Parathyroid adenoma (tissue), 2 donors: ENCODE measurements around the gene ADD2.
"Not testable (repeated sequence)": the region's sequence is repeated elsewhere in the genome, so short reads cannot be mapped to it uniquely, and the experiment has no call there.

ENCODE experiments used
- H2AFZ ChIP-seq: fragments of 300-600 bp; sonication (generic); one replicate; pipeline ENCODE4 v1.7.0; 2017; ENCODE audit warnings: antibody characterized with exemption, mild to moderate bottlenecking
- H3K27ac ChIP-seq: fragments of 300-600 bp; sonication (generic); one replicate; pipeline ENCODE4 v1.7.0; 2017
- H3K27me3 ChIP-seq: fragments of 300-600 bp; sonication (generic); one replicate; pipeline ENCODE4 v1.7.0; 2017; ENCODE audit warnings: low read length; ENCODE audit not compliant: control insufficient read depth, insufficient read depth
- H3K36me3 ChIP-seq: fragments of 300-600 bp; sonication (generic); one replicate; pipeline ENCODE4 v1.7.0; 2017; ENCODE audit warnings: low read length; ENCODE audit not compliant: control insufficient read depth, insufficient read depth
- H3K4me1 ChIP-seq: fragments of 300-600 bp; sonication (generic); one replicate; pipeline ENCODE4 v1.7.0; 2017; ENCODE audit warnings: control low read depth
- H3K4me2 ChIP-seq: fragments of 300-600 bp; sonication (generic); one replicate; pipeline ENCODE4 v1.7.0; 2017; ENCODE audit warnings: low read length
- H3K4me3 ChIP-seq: fragments of 300-600 bp; sonication (generic); one replicate; pipeline ENCODE4 v1.7.0; 2017; ENCODE audit warnings: low read depth, low read length
- H3K79me2 ChIP-seq: fragments of 300-600 bp; sonication (generic); one replicate; pipeline ENCODE4 v1.7.0; 2017; ENCODE audit warnings: control low read depth
- H3K9ac ChIP-seq: fragments of 300-600 bp; sonication (generic); one replicate; pipeline ENCODE4 v1.7.0; 2017; ENCODE audit warnings: mild to moderate bottlenecking
- H3K9me3 ChIP-seq: fragments of 300-600 bp; sonication (generic); one replicate; pipeline ENCODE4 v1.7.0; 2017; ENCODE audit warnings: low read length; ENCODE audit not compliant: control insufficient read depth
- CTCF ChIP-seq: fragments of 300-600 bp; sonication (generic); IDR thresholded peaks from one replicate; pipeline ENCODE4 v1.7.0; 2017; ENCODE audit warnings: antibody characterized with exemption, mild to moderate bottlenecking
- donor health status: primary hyperparathyroidism.

The ADD2 gene

DNA sequence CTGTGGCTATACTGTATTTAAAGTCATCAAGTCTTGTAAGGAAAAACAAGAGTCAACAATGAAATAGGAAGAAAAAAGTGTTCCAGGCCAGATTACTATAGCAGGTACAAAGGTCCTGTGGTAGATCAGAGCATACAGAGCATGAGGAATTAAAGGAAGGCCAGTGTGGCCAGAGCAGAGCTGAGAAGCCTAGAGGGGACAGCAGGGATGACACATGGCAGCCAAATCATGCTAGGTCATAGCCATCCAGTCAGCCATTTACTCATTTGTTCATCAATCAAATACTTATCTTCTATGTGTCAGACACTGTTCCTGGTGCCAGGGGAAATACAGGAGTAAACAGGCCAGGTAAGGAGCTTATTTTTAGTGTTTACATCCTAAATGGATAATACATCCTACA is 24.3 kb downstream of the ADD2 start:
- Histone ChIP-seq H3K27me3 (no peaks in the 10 kb centered on the region), H3K9me3 (no peaks in the 10 kb centered on the region), H3K4me3 (no peak overlapping the region), H3K9ac (no peak overlapping the region), H3K4me1 (no peaks in the 10 kb centered on the region), H3K4me2 (no peak overlapping the region), H3K36me3 (no peaks in the 10 kb centered on the region), H3K79me2 (no peaks in the 10 kb centered on the region), H3K27ac (no peak overlapping the region), H2AFZ (no peak overlapping the region)
- no peak for TF ChIP-seq CTCF

DNA sequence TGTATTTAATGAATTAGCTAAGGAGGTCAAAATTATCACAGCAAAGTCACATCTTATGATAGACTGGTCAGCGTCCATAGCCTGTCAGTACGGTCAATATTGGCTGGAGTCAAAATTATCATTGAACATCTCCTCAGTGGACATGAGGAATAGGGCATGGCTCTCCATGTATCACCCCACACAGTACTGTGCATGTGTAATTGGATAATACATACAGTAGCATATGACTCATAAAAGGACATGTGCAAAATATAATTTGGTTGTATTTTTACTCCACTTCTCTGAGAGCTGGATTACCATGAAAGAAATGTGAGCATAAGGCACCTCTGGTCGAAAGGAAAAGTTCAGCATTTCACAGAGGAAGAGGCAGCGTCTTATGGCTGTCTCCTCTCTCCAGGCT is 24.9 kb downstream of the ADD2 start:
- H3K27ac ChIP-seq: no peak overlapping the region
- no peak overlapping the region for H3K9ac ChIP-seq
- no peak overlapping the region for H2AFZ ChIP-seq

DNA sequence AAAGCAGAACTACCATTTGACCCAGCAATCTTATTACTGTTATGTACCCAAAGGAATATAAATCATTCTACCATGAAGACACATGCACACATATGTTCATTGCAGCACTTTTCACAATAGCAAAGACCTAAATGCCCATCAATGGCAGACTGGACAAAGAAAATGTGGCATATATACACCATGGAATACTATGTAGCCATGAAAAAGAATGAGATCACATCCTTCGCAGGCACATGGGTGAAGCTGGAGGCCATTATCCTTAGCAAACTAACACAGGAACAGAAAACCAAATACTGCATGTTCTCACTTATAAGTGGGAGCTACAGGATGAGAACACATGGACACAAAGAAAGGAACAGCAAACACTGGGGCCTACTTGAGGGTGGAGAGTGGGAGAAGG is 28.5 kb downstream of the ADD2 start:
- not testable (repeated sequence) for H2AFZ ChIP-seq, H3K27me3 ChIP-seq, H3K79me2 ChIP-seq, H3K4me2 ChIP-seq, H3K4me1 ChIP-seq, H3K9ac ChIP-seq, H3K9me3 ChIP-seq, H3K4me3 ChIP-seq, H3K27ac ChIP-seq, H3K36me3 ChIP-seq

More for the DNA sequence above, 24.9 kb downstream of the ADD2 start:
- no peak overlapping the region for H3K4me3 ChIP-seq
- no peaks in the 10 kb centered on the region for H3K4me1 ChIP-seq
- TF ChIP-seq CTCF: no peak
- no peaks in the 10 kb centered on the region for H3K79me2 ChIP-seq
- H3K4me2 ChIP-seq: no peak overlapping the region
- no peaks in the 10 kb centered on the region for H3K36me3 ChIP-seq
- H3K27me3 ChIP-seq: no peaks in the 10 kb centered on the region
- H3K9me3 ChIP-seq: no peaks in the 10 kb centered on the region

DNA sequence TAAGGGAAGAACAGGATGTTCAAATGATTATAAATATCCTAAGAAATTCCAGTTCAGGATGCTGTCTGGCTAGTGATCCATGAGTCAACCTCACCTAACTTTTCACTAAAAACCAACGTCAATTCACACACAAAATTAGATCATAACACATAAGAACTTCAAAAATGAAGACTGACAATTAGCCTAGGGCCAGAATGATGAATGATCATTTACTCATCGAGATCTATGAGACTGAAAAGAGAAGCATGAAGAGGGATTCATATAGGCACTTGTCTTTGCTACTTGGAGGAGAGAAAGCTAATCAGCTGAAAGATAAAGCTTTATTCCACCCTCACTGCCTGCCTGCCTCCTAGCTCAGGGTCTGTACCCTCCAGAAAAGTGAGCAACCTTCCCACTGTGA is 29.8 kb downstream of the ADD2 start:
- Histone ChIP-seq H3K36me3 (no peaks in the 10 kb centered on the region), H3K27me3 (no peaks in the 10 kb centered on the region), H3K79me2 (no peaks in the 10 kb centered on the region), H3K27ac (no peak overlapping the region), H3K4me2 (no peak overlapping the region), H2AFZ (no peak overlapping the region), H3K9ac (no peak overlapping the region), H3K4me1 (no peaks in the 10 kb centered on the region), H3K9me3 (no peaks in the 10 kb centered on the region), H3K4me3 (no peak overlapping the region)
- no peak for TF ChIP-seq CTCF

- no peaks in the 10 kb centered on the region for H3K27me3 ChIP-seq
- H3K36me3 ChIP-seq: no peaks in the 10 kb centered on the region
- no peaks in the 10 kb centered on the region for H3K79me2 ChIP-seq
- no peak overlapping the region for H3K4me2 ChIP-seq
- H3K4me3 ChIP-seq: no peak overlapping the region
- no peaks in the 10 kb centered on the region for H3K9me3 ChIP-seq
- no peak for TF ChIP-seq CTCF
- H3K27ac ChIP-seq: no peak overlapping the region
- H3K9ac ChIP-seq: no peak overlapping the region
- H2AFZ ChIP-seq: no peak overlapping the region
- no peaks in the 10 kb centered on the region for H3K4me1 ChIP-seq
These were observed 32.9 kb downstream of the ADD2 start for GRCh38 chr2:70735071-70735470.
